Cardiac septum (tissue), 1 donor: ENCODE measurements around the gene ARHGEF4. TPM values are rescaled to one million over a fixed set of nuclear protein-coding genes. Genes with fewer than 3 reads are reported as not detected.
A peak's percentile ranks its signal among the peaks of the same experiment; 100 is the strongest.

Experiments used
- DNase-seq: peaks from one replicate; pipeline ENCODE4 v3.0.0-alpha.2; 2020; ENCODE audit warnings: low spot score
- intact Hi-C: fragments of 100-400 bp; cut with DNase I; formaldehyde crosslinking; loops from one replicate; pipeline ENCODE4 v1.14.0; 2022
- total RNA-seq: library from RNA; stranded (reverse); fragmentation: NEBNext Ultra II Directional; extraction: Animal tissue kit (Norgen Biotek cat#: 25700); gene quantifications from one replicate; pipeline ENCODE4 v1.2.1, GENCODE V29; 2021
- donor health status: DM: no; HTN: no; CAD: no.

Gene ARHGEF4
- total RNA-seq, 1 donor from 2014 or later: 3.9 TPM

DNA sequence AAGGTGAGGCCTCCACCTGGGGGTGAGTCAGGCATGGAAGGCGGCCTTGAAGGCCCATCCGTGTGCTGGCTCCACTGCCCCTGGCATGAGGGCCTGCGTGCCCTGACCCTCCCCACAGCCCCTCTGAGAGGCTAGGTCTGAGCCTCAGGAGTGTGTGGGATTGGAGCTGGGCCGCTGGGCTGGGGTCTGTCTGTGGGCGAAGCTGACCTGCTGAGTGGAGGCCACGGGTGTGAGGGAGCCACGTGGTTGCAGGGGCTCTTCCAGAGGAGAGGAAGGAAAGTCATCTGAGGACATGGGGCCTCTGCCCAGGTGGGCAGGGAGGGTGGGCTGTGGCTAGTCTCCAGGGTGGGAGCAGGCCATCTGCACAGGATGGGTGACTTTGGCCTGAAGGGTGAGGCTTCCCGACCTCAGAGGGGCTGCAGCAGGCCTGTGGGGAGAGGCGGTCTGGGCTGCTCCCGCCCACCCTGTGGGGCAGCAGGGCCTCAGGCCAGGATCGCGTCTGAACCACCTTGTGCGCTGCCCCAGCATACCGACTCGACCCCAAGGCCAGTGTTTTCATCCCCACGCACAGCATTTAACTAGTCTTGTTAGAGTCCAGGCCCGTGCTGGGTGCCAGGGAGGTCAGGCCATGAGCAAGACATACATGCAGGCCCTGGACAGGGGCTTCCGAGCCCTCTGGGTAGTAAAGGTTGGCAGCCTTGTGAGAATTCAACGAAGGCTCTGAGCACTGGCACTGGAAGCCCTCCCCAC, 11.2 kb downstream of the ARHGEF4 start:
- no peak for DNase-seq
- intact Hi-C loops: no loop called here

DNA sequence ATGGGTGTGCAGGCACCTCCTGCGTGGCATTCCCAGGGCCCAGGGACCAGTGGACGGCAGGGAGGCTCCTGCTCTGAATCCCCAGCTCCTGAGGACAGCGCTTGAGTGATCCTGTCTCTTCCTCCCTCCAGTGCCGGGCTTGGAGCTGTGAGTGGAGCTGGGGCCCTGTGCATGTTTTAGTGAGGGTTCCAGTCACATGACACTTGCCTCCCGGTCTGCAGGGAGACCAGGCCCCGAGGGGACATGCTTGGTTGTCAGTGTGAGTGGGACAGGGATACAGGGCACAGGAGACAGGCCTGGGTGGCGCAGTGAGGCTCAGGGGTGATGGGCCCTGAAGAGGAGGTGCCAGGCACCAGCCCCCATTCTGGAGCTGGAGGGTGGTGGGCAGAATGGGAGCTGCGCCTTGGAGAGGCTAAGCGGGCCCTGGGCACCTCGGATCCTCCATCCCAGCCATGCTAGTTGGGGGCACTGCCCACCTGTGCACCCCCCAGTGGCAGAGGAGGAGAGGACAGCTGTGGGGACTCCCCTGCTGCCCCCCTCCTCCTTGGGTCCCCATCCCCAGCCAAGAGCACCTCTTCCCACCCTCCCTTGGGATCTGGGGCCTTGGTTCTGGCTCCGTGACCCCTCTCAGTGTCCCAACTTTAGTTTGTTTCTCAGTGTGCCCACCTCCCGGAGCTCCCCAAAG, 12.0 kb downstream of the ARHGEF4 start:
- DNase-seq: no peak
- intact Hi-C loops: no loop called here

DNA sequence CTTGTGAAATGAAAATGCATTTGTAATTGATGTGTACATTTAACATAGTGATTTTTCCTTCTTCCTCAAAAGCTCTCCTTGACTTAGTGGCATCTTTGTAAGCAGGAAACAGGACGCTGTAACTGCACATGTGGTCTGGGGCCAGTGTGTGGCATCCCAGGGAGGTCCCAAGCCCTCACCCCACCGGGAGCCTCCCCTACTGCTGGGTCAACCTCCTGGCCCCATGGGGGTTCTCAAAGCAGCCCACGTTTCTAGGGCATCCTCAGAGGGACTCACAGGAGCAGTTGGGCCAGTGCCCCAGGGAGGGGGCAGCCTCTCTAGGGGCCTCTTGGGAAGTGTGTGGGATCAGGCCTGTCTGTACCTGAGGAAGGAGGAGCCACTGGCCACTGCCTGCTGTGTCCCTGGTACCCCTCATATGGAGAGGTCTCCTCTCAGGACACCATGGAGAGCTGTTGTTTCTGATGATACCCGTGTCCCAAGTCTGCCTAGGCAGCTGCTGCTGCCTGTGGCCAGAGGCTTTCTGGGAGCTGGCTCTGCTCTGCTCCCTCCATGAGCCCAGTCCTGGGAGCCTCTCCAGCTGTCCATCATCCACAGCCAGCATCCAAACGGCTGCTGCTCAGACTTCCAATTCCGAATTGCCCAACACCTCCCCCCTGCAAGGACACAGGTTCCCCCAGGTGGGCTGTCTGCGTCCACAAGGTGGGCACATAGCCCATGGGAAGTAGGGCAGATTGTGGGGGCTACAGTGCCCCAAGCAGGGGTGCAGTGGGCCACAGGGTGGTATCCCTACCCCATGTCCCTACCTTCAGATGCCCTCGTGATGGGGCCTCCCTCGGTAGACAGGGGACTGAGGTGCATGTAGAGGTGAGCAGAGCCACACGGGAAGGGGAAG, 13.4 kb downstream of the ARHGEF4 start:
- DNase-seq: no peak
- intact Hi-C loops: no loop called here

DNA sequence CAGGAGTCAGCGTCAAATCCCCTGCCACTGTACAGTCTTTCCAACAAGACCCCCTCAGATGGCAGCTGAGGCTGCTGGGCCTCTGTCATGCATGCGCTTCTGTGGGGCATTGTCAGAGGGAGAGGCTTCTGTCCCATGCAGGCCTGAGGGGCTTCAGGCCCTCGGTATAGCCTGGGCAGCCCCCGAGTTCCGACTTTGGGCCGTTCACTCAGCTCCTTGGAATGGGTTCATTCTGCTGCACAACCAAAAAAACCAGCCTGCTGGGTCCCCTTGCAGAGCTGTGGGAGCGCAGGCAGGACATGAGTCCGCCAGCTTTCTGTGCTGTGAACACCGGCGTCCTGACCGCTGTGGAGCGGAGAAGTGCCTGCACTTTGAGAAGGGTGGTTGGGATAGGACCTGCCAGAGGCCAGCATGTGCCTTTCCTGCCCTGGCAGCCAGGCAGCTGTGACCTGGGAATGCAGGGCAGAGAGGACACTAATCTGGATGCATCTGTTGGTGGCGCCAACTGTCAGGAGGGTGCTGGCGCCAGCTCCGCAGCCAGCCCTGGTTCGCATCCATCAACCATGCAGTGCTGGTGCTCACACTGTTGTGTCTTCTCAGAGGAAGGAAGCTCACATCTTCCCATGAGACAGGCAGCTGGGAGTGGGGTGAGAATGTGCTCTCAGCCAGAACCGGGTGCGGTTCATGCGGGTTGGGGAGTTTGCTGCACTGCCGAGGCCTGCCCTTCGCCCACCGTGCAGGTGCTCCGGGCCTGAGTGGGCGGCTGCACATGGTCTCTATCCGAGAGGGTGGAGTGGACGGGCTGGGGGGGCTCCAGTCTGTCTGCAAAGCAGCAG, 14.3 kb downstream of the ARHGEF4 start:
- intact Hi-C loops: no loop called here
- DNase-seq: no peak

DNA sequence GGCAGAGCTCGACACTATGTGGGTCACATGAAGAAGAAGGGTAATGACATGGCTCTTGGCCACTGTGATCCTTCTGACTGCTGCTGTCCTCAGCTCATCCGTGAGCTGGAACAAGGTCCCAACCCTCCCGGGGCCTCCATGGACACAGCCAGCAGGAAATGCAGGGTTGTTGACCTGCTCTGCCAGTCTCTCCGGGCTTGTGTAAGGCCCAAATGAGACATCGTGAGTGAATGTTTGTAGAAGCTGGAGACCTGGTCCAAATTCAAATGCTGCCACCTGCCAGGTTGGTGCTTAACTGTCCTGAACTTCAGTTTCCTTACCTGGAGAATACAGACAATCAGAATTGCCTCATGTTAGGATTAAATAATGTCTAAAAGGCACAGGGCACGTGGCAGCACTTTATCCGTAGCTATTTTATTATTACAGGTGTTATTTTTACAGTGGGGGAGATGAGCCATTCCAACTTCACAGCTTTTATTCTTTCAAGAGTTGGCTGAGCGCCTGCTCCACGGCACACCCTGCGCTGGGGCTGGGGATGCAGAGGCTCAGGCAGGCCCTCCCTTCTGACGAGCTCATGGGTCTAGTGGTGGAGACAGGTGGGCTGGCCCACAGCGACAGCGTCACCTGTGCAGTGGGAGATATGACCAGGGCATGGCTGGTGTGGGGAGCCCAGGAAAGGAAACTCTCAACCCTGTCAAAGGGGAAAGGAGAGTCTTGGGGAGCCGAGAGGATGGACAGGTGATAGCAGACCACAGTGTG, 15.1 kb downstream of the ARHGEF4 start:
- intact Hi-C loops: no loop called here
- DNase-seq: no peak

DNA sequence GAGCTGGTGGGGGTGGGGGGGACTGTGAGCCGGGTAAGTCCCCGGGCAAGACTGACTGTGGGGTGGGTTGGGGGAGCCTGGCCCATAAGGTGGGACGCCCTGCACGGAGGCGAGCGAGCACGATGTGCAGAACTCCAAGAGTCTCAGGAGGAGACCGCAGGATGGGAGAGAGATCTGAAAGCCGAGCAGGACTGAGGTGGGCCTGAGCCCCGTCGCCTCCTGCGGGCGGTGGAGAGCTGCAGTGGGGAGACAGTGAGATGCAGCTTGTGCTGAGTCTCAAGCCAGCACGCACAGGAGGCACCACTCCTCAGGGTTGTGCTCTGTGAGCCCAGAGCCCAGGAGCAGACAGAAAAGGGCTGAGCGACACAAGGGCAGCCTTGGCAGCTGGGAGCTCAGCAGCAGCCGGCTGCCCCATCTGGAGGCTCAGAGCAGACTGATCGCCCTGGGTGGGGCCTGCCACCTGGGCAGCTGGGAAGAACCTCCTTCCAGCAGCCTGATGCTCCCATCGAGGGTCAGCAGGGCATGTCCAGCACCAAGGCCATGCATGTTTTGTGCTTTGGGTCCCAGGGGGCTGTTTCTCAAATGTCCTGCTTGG, 15.9 kb downstream of the ARHGEF4 start:
- DNase-seq: no peak
- intact Hi-C loops: no loop called here

DNA sequence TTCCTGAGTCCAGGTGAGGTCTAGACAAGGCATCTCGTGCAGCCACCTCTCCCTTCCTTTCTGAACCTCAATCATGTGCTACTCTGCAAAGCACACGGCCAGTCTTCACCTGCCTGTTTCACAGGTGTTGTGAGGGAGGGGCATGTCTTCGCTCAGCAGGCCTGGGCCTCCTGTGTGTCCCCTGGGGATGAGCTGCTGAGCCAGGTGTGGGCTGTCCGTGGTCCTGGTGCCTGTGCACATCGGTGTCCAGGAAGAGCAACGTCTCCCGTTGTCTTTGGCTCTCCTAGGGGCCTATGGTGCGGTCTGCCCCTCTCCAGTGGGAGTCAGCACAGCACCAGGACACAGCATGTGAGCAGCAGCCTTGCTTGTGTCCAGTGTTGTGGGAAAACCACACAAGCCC, 16.7 kb downstream of the ARHGEF4 start:
- DNase-seq: no peak
- intact Hi-C loops: no loop called here

DNA sequence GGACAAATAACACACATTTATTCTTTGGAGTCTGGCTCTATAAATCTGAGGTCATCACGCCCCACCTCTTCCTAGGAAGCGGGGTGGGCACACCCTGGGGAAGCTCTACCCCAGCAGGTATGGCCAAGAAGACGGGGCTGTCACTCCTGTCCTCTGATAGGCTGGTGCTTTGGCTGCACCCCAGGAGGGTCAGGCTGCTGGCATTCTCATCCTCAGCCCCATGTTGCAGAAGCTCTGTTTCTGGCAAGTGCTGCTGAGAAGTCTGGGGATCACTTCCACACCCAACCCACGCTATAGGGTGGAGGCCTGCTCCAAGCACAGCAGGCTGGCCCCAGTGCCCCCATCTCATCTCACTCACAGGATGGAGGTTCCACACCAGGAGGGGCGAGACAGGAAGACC, 17.6 kb downstream of the ARHGEF4 start:
- no peak for DNase-seq
- intact Hi-C loops: no loop called here

DNA sequence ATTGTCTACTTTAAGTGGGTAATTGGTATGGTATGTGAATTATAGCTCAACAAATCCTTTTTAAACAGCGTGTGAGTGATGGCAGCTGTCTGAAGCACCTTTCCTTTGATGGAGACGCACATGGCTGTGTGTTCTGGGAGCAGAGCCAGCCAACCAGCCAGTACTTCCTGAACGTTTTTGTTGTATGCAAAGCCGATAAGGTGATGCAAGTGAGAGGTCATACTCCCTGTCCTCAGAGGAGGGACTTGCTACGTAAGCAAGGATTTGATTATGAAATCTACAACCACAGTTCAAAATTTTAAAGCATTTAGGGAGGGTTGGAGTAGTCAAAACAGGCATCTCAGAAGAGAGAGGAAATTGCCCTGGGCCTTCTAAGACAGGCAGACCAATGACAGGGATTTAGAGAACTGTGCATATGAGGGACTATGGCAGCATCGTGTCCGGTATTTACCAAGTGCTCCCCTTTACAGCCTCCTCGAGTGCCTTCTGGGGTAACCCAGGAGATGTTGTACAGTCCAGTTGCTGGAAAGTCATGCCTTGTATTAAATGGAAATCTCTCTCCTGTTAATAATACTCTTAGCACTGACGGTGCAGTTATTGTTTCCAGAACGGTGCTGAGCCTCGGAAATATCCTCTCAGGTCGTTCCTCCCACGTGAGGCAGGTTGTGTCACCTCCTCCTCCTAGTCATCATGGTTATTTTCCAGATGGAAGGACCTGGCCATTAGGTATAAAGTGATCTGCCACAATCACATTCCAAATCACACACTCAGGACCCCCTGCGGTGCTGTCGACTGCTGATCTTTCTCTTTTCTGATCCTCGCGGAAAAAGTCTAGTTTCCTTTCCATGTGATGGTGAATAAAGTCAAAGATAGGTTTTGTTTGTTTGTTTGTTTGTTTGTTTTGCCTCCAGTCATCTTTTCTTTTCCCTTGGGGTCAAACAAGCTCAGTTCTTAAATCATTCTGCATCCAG, 28.4 kb downstream of the ARHGEF4 start:
- intact Hi-C loops: no loop called here
- DNase-seq: peak; percentile 74

DNA sequence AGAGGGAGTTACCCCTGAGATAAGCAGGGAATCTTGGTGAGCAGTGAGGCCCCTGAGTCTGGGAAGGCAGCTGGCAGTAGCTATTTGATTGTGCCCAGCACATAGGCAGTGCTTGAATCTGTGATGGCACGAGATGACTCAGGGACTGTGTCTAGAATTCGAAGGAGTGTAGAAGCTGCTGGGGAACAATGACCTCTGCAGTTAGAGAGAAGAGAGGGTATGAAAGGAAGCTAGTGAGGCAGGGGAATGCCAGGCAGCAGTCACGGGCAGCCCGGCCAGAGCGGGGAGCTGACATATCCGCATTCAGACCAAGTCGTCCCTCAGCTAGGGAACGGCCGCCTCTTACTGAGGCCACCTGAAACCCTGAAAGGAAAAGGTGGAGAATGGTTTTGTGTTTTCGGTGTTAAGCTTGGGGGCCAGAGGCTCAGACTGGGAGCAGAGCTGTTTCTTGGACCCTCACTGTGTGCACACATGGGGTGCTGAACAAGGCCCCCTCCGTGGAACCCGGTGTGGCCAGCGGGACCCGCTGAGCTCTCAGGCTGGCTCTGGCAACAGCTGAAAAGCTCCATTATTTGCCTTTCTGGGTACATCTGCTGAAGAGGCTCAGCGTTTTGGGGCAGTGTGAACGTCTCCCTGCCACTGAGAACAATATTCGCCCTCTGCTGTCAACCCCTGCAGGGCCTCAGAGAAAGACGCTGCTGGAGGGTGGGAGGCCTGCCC, 32.9 kb downstream of the ARHGEF4 start:
- peak; percentile 33 for DNase-seq
- intact Hi-C loops: no loop called here

DNA sequence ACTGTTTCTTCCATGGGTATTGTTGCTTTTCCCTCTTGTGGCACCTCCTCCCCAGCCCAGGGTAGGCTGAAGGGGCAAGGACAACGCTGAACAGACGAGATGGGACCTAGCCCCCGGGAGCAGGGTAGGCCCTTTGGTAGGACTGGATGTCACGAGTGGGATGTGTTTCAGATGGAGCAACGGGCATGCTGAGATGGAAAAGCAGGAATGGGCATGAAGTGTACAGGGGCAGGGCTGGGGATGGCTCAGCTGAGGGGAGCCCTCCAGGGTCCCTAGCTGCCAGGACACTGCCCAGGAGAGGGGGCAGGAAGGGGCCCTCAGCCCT, 33.4 kb downstream of the ARHGEF4 start:
- intact Hi-C loops: no loop called here
- peak; percentile 44 for DNase-seq

DNA sequence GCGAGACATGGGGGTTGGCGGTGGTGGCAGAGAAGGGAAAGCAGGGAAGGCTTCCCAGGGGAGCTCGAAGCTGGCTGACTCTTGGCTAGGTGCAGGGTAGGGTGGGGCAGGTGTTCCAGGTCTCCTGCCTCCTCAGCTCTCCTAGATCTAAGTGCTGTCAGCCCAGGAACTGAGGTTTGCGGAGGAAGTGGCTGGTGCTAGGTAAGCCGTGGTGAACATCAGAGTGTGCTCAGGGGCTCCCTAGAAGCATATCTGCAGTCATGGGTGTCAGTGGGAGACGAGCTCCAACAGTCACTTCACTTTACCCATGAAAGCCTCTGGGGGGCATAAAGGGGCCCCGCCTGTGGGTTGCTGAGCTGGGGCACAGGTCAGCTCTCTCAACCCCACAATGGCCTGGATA, 34.1 kb downstream of the ARHGEF4 start:
- intact Hi-C loops: no loop called here
- peak; percentile 33 for DNase-seq

DNA sequence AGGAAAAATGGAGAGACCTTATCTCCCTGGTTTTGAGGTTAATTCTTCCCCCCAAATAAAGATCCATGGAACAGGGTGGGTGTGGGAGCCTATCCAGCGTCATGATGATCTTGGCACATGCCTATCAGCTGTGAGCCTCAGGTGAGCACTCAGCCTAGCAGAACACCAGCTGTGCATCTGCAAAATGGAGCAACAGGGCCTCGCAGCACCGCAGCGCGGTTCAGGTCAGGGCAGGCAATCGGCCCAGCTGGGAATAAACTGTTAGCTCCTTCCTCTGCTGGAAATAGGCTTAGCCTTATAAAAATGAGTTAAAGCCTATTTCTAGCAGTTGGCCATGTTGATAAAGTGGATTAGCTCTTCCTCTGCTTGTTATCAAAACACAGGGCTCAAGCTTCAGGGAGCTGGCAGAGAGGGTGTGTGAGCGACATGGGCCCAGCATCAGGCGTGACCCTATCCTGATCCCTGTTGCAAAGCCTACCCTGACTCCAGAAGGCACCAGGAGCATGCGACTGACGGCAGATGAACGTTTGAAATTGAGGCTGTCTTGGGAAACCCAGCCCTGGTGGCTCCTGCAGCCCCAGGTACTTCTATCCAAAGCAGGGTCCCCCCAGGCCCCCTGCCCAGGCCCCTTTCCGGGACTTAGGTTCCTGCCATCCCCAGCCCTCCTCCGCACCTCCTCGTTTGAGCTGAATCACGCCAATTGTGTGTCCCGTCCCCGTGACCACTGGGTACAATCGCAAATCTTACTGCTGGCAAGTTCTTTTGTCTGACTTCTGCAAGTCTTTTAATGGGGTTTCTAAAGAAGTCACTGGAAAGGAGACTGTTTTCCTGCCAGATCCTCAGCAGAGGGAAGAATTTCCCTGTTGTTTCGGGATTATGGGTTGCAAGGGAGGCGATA, 35.4 kb downstream of the ARHGEF4 start:
- peak; percentile 47 for DNase-seq
- intact Hi-C loops: loop anchor here (2.0 kb wide), 1 partner anchor 73 kb away; no protein-coding TSS in a partner anchor

DNA sequence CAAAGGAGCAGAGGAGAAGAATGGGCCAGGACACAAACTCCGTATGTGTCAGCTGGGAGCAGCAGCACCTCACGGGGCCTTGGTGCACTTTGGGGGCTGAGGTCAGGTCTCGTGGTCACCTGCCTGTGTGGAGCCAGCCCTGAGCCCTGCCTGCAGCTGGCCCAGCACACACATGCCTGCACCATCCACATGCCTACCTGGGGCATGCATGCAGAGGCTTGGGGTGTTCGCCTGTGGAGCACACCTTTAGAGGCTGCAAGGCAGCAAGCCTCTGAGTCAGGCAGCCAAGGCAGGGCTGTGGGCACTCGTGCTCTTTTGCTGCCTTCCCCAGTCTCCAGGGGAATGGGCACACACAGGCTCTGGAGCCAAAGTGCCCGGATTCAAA, 36.0 kb downstream of the ARHGEF4 start:
- DNase-seq: no peak
- intact Hi-C loops: loop anchor here (2.0 kb wide), 1 partner anchor 74 kb away; no protein-coding TSS in a partner anchor

DNA sequence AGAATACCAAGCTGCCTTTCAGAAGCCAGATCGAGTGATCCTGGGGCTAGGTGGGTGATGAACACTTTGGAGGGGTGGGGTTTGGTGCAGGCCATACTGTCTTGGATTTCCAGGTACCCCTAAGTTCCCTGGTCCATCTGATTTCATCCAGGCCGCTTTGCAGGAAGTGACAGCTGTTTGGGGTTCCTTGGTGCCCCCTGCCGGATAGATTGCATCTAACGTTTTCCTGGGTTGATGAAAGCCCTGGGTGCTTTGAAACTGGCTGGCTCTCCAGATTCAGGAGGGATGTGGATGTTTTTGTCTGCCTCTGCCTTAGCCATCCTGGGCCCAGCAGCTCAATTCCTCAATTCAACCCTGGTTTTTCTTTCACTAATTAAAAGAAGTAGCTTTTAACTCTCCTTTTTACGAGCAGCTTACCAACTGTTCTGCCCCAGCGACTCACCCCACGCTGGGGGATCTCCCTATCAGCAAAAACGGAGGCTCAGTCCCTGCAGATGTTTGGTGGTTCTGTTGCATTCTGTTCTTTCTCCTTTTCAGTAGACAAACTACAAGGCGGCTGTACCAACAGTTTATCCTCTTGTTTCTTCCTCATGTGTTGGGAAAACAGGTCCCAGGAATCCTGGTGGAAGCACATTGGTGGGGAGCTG, 37.1 kb downstream of the ARHGEF4 start:
- intact Hi-C loops: loop anchor here (2.0 kb wide), 1 partner anchor 75 kb away; no protein-coding TSS in a partner anchor
- peak; percentile 77 for DNase-seq
